Right hindlimb (tissue), 1 donor: ENCODE measurements around the gene CORO2B.
"Not testable (repeated sequence)": the region's sequence is repeated elsewhere in the genome, so short reads cannot be mapped to it uniquely, and the experiment has no call there.

Experiments
- DNase-seq: peaks from one replicate; pipeline ENCODE4 v3.0.0-alpha.2; 2018

Gene CORO2B

GRCh38 chr15:68749365-68749764 is 170.6 kb downstream of the CORO2B start:
- no peak for DNase-seq

- DNase-seq: peak; percentile 42
Observed at GRCh38 chr15:68749793-68750192, 171.0 kb downstream of the CORO2B start.

GRCh38 chr15:68751622-68752021 is 172.8 kb downstream of the CORO2B start:
- DNase-seq: no peak

- no peak for DNase-seq
Observed at GRCh38 chr15:68755731-68756130, 176.9 kb downstream of the CORO2B start.

GRCh38 chr15:68759982-68760579 is 181.3 kb downstream of the CORO2B start:
- not testable (repeated sequence) for DNase-seq

- no peak for DNase-seq
Observed at GRCh38 chr15:68763063-68763462, 184.3 kb downstream of the CORO2B start.

- DNase-seq: no peak
Observed at GRCh38 chr15:68764090-68764489, 185.3 kb downstream of the CORO2B start.

GRCh38 chr15:68765602-68766368 is 187.0 kb downstream of the CORO2B start:
- DNase-seq: no peak

GRCh38 chr15:68767833-68768232 is 189.0 kb downstream of the CORO2B start:
- no peak for DNase-seq

GRCh38 chr15:68768321-68768720 is 189.5 kb downstream of the CORO2B start:
- no peak for DNase-seq

GRCh38 chr15:68769702-68770101 is 190.9 kb downstream of the CORO2B start:
- no peak for DNase-seq

GRCh38 chr15:68770216-68770615 is 191.4 kb downstream of the CORO2B start:
- no peak for DNase-seq

- no peak for DNase-seq
Observed at GRCh38 chr15:68773036-68773435, 194.2 kb downstream of the CORO2B start.

GRCh38 chr15:68774120-68774519 is 195.3 kb downstream of the CORO2B start:
- DNase-seq: no peak

- DNase-seq: no peak
Observed at GRCh38 chr15:68774521-68775235, 195.9 kb downstream of the CORO2B start.

- no peak for DNase-seq
Observed at GRCh38 chr15:68775236-68775577, 196.4 kb downstream of the CORO2B start.

- DNase-seq: peak; percentile 88
Observed at GRCh38 chr15:68775671-68776476, 197.1 kb downstream of the CORO2B start.

GRCh38 chr15:68776477-68777270 is 197.9 kb downstream of the CORO2B start:
- DNase-seq: no peak
